HK-2 (cell line): ENCODE results near the gene TNS3.

Experiments used
- DNase-seq: peaks from one replicate; pipeline ENCODE4 v3.0.0-alpha.2; 2018; ENCODE audit not compliant: unreplicated experiment

The TNS3 gene

GRCh38 chr7:47540387-47541350 lies 41.2 kb downstream of the TNS3 start:
- no peak for DNase-seq

DNA sequence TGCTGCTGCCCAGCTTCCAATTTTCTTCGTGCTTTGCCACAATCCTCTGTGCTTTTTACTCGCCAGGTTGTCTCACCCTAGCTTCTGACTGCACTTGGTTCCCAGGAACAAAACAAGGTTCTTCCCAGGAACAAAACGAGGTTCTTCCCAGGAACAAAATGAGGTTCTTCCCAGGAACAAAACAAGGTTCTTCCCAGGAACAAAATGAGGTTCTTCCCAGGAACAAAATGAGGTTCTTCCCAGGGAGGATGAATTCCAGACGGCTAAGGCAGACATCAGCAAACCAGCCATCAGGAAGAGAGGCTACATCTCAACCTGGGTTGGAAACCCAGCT lies 41.9 kb downstream of the TNS3 start:
- DNase-seq, result no peak

- peak; percentile 83 for DNase-seq
Measured at GRCh38 chr7:47539398-47540052, 42.4 kb downstream of the TNS3 start.

DNA sequence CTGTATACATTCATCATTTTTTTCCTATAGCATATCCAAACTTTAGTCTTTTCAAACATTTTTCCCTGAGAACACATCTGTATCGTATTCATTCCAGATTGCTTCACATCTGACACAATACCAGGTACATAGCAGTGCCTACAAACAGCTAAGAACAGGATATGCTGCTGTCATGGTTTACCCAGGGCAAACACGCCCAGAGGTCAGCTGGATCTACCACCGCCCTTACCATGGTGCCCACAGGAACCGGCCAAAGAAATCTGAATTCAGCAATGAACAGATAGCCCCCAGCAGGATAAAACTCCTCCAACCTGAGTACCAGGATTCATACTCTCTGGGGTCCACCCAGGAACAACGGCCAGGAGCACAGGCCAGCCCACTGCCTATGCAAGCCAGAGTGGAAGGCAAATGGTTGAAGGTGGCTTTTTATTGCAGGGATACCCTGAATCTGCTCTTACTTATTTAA lies 43.0 kb downstream of the TNS3 start:
- no peak for DNase-seq

DNA sequence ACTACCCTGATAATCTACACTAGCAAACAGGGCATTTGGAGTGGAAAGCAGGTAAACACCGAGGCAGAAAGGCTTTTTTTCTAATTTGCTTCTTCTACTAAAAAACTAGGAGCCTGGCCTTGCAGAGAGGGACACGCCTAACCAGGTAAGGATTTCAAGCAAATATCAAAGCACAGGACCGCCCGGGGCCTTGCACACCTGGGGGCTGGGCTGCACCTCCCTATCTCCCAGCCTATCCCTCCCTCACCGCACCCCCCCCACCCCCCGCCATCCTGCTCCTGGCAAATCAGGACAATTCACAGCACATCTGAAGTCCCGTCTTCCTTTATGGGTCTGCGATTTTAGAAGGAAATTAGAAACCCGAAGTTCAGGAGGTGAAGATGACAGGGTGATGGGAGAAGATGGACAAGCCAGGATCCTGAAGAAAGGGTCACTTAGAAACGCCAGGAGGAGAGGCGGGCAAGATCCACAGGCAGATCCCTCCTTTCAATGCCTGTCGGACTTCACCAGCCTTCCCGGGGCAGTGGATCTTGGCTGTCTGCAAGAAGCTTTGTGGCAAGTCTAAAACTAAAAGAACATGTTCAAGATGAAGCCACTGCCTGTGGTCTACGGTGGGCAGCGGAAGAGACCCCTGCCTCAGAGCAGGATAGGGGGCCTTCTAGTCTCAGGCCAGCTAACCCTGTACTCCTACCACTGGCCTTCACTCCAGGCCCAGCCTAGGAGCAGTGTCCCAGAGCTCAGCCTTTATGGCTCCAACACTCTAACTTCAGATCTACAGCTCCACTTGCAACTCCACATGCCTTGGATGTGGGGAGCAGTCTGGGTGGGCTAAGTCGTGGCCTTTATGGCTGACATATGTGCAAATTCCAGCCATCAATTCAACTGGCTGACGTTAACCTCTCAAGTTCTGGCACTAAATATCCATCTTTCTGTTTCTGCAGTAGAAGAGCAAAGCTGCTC lies 43.9 kb downstream of the TNS3 start:
- no peak for DNase-seq

DNA sequence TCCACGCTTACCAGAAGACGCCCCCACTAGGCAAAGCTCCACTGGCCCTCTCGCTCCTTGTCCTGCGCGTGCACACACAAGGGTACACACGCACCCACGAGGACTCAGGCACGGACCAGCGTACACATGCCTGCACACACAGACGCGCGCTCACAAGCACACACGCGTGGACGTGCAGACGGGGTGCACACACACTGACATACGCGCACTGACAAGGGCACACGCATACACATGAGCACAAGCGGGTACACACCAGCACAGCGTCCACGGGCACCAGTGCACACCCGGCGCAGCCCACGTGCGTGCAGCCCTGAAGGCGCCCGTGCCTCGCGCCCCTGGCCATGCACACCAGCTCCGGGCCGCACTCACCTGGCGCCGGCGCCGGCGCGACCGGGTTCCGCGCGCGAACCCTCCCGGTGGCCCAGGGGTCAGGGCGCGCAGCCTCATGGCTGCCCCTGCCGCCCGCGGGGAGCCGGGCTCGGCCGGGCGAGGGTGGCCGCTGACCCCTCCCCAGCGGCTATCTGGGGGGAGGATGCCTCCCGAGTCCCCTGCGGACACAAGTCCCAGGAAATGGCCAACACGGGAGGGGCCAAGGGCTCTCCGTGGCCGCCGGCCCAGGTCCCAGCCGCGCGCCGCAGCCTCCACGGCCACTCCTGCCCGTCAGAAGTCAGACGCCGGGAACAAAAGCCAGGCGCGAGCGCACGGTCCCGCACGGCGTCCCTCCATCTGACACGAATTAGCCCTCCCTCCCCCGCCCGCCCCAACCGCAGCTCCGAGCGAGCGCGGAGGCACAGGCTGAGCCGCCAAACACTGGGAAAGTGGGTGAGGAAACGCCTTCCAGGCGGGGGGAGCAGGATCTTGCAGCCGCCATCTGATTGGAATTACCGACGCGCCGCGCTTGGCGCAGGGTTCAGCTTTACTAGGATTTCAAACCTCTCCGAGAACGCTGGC lies 45.0 kb downstream of the TNS3 start:
- DNase-seq, result no peak

DNA sequence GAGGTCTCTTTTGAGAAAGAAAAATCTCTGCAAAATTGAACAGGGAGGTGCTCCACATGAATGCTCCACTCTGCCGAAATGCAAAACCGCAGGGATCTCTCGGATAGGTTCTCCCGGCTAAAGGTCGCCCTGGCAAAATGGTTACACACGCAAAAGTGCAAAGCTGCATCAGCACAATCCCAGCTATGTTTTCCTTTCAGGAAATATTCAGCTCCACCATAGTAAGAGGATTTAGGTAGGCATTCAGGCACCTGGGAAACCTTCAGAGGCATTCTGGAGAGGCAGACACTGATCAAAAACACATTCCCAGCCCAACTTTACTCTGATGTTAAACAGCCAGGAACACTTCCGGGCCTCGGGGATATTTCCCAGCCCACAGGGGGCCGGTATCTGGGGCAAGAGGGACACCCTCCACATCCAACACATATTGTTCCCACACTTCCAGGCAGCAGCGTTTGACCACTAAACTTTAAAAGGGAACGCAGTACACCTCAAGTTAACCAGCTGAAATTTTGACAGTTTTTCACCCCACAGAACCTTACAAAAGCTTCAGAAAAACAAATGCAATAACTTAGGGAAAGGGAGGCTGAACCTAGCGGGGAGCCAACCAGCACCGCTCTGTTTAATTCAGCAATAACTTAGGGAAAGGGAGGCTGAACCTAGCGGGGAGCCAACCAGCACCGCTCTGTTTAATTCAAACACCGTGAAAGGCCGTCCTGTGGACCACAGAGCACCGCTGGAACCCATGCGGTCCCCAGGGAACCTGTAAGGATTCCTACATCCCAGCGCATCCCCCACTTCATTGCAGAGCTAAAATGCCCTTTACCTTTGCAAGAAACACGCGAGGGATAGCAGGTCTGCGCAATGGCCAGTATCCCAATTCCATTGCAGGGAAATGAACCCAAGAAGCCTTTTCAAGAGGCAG lies 45.9 kb downstream of the TNS3 start:
- no peak for DNase-seq

DNA sequence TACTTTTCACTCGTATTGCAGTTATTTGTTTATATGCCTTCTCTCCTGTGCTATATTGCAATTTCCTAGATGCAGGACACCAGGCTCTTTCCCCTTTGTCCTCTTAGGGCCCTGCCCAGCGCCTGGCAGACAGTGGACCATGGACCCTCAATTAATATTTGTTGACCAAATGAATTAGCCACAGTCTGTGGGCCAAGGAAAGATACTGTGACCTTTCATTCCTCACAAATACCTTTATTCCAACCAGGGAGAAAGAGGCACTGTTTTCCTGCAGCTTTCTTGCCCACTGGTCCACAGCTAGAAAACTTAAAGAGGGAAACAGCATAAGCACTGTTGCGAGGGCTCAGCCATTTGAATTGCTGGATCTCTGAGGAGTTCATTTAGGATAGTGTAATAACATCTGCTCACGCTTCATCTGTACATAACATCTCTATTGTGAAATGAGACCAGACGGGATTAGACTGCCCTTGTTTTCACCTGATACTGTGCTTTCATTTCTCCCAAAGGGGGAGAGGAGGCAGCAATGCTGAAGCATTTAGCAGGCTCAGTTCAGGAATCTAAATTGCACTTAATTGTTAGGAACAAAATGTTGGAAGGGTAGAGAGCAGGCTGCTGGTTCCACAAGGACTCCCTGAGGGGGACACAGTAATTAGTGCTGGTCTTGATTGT lies 46.7 kb downstream of the TNS3 start:
- DNase-seq, result no peak

DNA sequence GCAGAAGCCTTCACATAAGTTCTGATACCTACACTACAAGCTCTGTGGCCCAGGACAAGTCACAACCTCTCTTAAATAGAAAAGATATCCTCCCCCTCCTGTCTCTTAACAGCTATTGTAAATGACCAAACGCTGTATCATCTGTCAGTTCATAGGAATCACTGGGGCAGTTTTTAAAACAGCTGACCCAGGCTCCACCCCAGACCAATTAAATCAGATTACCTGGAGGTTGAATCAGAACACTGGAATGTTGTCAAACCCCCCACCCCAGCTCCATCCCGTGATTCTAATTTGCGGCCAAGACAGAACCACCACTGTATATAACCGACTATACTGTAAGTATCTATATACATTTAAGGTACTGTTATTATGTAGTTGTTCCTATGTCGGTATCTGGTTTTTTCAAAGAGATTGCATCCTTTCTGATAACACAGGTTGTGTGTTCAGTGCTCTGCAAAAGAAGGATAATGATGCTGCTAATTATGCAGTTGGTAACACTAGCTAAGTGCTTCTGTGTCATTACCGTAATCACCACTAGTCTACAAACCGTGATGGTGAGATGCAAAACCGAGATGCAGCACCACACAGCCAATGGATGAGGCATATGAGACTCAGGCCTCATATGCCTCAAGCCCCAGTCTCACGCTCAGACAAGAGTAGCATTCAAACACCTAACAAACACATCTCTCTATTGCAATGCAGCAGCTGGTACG lies 47.4 kb downstream of the TNS3 start:
- no peak for DNase-seq

DNA sequence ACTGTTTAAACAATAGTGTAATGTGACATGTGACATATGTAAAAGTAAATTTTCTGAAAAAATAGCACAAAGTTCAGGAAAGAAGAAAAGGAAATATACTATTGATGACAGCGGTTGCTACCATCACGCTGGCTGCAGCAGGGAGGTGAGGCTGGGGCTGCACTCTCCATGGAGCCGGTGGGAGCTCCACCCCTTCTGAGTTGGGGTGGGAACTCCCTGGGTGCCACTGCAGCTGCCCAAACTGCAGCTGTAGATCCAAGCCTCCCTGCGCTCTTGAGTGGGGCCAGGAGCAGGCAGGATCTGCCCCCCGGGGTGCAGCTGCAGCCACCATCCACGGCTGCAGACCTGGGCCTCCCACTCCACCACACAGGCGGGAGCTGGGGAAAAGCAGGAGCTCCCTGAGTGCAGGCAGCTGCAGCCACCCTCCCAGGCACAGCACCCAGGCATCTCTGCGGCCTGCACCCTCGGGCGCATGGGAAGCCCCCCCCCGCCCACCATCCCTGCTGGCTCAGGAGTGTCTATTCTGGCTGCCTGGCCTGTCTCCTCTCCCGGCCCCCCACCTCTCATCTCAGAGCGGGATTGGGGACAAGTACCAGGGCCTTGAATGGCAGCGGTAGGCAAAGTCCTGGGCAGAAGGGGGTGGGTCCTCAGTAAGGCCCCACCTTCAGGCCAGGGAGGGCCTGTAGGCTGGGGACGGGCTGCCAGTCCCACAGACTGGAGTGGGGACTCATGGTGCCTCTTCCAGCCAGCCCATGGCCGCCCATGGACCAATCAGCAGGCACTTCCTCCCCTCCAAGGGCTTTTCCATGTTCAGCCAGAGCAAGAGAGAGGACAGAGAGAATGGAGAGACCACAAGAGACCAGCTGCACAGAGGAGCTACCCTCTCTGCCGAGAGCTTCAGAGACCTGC lies 50.1 kb downstream of the TNS3 start:
- DNase-seq, result no peak

DNA sequence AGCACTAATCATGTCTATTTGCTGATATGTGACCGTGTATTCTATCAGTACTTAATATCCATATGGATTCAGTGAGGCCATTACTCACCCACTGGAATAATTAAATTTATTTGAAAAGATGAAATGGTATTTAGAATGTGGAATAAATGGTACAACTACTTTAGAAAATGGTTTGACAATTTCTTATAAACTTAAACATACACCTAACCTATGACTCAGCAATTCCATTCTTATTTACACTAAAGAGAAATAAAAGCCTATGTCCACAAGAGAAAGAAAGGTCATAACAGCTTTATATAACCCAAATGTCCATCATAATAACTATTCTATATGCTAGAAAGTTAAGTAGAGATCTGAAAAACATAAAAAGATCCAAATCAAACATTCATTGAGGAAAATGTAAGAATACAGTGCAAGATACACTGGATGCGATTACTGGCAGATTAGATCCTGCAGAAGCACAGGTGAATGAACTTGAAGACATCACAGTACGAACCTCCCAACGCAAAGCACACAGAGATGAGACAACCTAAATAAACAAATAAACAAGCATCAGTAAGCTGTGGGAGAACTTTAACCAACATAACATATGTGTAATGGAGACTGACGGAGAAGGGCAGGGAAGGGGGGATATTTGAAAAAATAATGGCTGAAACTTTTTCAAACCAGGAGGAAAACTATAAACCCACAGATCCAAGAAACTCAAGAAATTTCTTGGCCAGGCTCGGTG lies 51.9 kb downstream of the TNS3 start:
- no peak for DNase-seq

- DNase-seq, result no peak
Measured at GRCh38 chr7:47529405-47529804, 52.5 kb downstream of the TNS3 start.

GRCh38 chr7:47528471-47528870 lies 53.4 kb downstream of the TNS3 start:
- no peak for DNase-seq

- no peak for DNase-seq
Measured at GRCh38 chr7:47526466-47526865, 55.4 kb downstream of the TNS3 start.

DNA sequence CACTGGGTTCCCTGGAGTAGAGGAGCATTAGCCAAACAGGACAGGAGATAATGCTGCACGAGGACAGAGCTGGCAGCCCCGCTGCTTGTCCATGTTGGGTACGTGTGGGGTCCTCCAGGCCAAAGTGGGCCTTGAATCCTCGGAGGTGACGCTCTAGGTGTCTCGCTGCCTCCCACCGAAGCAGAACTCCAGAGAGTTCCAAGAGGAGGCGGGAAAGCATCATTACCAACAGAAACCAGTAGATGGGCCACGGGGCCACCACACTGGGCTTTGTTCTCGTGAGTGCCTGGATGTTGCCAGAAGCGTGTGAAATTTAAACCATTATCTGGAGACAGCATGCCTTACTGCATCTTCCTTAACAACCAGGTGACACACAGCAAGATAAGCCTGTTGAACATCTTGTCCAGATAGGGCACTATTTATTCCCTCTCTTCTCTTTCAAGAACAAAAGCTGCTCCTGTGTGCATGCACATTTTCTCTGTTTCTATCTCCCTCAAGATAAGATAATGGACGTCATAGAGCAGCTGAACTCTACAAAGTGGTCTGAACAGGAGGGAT lies 56.8 kb downstream of the TNS3 start:
- no peak for DNase-seq

GRCh38 chr7:47523401-47523800 lies 58.5 kb downstream of the TNS3 start:
- no peak for DNase-seq
